GM19372 (cell line): ENCODE data around the gene CYTH3.

Source experiments
- ATAC-seq: cut with Tn5 transposase; IDR thresholded peaks from one replicate; pipeline ENCODE4 v1.9.1; 2021; ENCODE audit warnings: mild to moderate bottlenecking, low read depth, moderate library complexity; ENCODE audit not compliant: unreplicated experiment

The CYTH3 gene

DNA sequence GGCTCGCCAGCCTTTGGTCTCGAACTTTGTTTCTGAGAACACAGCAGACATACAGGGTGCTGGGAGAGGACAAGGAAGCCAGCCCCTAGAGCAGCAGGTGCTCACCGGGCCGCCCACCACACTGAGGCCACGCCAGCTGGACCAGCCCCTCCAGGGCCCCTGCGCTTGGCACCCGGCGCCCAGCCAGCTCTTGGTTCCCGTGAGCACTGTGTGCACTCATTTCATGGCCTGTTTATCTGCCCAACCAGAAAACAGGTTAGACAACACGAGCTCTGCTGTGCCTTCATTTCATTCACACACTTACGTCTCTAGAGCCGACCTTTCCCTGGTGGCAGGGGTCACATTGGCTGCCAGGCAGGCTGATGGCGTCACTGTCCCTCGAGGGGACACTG lies 104.0 kb downstream of the CYTH3 start:
- no peak for ATAC-seq

DNA sequence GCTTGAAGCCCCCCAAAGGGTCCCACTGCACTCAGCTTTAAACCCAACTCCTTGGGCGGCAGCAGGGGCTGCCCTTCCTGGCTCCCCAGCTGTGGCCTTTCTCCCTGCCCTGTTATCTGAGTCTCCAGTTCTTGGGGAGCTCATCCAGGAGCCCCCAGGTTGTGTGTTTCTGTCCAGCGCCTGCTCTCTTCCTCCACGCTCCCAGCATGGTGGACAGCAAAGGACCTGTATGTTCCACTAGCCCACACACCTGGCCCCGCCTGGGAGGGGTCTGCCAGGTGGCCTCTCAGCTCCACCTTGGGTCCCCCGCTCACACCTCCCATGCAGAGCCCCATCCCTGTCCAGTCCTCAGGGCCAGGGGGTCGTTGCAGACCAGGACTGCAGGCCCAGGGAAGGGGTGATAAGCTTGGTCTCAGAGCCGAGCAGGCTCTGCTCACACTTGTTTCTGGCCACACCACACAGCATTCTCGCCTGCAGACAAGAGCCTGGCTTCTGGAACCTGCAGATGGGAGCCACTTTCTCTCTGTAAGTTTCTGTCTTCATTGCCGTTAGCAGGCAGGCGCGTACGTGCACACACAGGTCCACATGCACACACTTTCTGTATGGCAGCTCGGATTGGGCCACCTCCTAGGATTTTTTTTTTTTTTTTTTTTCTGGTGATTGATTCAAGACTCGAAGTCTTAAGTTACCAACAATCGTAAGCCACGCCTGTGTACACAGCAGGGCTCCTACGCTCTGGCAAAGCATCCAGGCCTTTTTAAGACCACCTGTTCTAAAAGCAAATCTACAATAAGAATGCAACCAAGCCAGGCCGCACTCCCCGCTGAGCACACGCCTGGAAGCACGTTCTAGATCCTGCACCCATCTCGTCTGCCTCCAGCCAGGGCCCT lies 104.6 kb downstream of the CYTH3 start:
- ATAC-seq: no peak

DNA sequence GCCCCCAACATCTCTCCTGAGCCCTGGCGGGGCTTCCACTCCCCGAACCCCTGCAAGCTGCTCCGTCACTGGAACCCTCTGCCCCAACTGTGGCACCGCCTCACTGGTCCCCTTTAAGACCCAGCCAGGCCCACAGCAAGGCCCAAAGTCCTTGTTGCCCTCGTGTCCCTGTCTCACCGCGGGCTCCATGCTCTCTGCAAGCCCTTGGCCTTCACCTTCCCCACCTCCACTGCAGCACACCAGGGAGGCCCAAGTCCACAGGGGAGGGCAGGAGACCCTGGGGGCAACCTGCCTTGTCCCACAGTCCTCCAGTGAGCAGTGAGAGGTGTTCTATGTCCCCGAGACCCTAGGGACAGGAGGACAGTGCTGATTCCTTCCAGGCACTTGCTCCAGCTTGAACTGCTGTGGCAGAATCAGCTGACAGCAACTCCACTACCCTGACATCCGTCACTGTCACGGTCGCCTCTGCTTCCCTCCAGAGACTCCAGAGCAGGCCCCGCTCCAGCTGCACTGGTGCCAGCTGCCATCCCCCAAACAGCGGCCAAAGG lies 105.3 kb downstream of the CYTH3 start:
- no peak for ATAC-seq

DNA sequence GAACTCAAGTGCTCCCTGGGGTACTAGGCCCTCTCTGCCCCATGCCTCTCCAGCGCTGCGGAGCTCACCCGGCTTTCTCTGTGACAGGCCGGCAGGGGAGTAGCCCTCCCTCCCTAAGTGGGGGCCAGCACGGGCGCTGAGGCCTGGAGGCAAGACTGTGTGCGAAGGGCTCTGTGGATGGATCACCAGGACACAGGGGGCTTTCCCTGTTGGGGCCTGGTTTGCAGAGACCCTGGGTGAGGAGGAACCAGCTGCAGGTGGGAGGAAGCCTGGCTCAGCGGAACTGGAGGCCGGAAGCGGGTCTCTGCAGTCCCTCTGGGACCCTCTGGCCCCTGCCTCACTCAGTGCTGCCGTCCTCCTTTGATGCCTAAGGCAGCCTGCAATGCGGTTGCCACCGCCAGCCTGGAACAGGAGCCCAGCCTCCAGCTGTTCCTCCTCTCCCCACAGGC lies 106.0 kb downstream of the CYTH3 start:
- no peak for ATAC-seq

DNA sequence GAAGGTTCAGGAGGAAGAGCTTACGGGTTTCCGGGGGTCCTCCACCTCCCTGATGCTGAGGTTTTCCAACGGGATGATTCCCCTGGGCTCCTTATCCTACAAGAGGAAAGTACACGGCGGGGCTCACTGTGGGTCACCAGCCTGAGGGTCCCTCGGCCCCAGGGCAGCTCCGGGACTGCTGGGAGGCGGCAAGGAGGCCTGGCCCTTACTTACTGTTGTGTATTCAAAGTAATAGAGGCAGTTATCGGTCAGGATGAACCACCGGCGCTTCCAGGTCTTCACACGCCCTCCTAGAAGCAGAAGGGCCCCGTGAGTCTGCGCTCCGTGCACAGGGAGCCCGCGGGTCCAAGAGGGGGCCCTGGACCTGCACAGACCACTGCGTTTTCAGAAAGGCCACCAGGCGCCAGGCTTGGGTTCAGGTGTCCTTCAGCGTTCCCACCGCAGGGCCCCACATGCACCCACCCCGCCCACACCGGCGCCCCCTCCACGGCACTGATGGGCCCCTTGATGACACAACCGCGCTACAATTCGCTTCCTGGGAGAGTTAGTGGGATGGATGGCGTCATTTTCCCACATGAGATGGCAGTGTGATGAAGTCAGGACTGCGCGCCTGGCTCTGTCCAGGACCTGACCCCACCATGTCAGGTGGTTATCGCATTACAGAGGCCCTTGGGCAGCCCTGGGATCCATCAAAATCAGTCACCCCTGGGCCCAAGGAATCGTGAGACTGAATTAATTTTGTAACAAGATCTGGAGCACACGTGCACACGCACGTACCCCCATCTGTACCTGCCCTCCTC lies 106.7 kb downstream of the CYTH3 start:
- no peak for ATAC-seq

DNA sequence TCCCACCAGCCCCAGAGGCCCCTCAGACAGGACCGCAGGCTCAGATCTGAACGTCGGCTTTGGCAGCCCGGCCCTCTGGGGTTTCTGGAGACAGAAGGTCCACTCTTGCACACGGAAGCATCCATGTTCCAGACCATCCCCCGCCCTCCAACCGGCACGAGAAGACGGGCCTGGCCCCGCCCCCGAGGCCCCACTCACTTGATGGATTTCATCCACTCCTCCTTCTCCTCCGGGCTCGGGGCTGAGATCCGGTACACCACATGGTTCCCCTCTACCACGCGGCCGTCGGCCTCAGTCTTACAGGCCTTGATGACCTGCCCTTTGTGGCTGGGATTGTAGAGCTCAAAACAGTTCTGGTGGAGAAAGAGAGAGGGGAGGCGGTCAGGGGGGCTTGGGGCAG lies 107.3 kb downstream of the CYTH3 start:
- ATAC-seq: no peak

DNA sequence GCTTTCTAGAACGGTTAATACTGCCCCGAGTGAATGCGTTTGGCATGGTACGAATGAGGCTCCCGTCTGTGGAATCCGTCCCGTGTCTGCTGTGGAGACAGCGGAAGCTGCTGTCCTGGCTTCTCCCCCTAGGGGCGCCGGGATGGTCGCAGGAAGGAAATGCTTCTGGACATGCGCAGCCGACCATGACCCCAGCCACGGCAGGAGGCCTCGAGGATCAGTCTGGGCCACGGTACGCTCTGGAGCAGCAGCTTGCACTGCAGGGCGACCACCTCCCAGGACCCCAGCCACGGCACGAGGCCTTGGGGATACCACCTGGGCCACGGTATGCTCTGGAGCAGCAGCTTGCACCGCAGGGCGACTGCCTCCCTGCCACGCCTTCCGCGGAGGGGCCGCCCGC lies 107.9 kb downstream of the CYTH3 start:
- ATAC-seq: no peak

DNA sequence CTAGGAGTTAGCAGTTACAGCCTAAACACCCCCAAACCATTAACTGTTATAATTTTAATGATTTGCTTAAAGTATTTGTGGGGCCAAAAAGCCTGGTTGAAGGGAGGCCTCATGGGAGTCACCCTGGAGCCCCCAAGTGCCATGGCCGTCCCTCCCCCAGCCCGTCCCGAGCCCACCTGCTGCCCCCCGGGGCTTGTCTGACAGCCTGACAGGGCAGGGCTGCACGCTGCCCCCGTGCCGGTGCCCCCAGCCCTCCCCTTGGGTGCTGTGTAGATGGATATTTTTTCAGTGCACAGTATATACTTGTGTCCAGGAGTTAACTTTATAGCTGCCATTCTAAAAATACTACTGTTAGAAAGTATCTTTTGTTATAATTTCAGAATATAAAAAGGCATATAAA lies 108.4 kb downstream of the CYTH3 start:
- no peak for ATAC-seq

DNA sequence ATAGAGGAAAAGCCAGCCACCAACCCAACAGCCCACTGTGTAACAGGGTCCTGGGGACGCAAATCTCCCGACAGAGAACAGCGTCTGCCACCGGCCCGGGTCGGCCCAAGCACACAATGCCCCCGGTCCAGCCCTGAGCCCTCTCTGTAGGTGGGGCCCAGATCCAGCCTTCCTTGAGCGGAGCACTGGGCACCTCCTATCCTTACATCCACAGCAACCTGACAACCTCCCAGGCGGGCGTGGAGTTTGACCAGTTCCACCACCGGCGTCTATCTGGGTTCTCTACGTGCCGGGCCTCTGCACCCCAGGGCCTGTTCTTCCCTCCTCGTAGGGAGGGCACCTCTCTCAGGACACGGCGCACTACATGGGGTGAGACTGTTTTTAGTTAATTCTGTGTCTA lies 109.0 kb downstream of the CYTH3 start:
- ATAC-seq: no peak

DNA sequence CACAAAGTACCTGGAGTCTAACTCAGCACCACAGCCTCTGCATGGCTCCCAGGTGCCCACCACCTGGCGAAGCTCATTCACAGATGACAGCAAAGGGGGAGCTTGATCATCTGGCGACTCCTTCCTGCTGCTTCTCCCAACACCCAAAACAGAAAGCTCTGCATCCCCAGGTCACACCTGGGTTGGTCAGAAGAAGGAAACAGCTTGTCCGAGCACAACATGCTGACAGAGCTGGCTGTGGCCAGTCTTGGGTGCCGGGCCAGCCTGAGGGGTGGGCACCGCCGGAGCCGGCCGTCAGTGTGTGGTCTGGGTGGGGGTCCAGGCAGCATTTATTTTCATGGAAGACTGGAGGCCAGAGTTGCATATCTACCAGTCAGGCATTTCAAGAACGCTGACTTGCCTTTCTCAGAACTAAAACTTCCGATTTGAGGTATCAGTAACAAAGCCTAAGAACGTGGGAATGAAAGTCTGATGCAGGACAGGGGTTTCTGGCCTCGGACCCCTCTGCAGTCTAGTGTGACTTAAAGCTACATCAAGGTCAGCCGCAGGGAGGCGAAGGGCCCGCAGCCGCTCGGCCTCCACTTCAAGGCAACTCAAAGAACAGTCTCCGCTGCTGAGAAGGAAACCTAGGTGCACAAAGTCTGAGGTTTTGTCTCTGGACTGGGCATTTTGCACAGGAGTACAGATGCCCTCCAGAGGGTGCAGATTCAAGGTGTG lies 109.6 kb downstream of the CYTH3 start:
- no peak for ATAC-seq

DNA sequence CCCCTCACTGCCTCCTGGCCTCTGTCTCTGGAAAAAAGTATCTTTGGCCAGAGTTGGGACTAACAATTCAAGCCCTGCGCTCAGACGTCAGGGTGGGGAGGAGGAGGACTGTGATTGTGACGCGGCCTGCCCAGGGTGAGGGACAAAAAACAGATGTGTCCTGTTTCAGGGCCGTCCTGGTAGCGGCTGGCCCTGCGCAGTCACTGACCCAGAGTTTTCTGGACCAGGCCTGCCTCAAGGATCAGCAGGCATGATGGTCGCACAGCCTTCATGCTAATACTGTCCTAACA lies 110.1 kb downstream of the CYTH3 start:
- no peak for ATAC-seq

DNA sequence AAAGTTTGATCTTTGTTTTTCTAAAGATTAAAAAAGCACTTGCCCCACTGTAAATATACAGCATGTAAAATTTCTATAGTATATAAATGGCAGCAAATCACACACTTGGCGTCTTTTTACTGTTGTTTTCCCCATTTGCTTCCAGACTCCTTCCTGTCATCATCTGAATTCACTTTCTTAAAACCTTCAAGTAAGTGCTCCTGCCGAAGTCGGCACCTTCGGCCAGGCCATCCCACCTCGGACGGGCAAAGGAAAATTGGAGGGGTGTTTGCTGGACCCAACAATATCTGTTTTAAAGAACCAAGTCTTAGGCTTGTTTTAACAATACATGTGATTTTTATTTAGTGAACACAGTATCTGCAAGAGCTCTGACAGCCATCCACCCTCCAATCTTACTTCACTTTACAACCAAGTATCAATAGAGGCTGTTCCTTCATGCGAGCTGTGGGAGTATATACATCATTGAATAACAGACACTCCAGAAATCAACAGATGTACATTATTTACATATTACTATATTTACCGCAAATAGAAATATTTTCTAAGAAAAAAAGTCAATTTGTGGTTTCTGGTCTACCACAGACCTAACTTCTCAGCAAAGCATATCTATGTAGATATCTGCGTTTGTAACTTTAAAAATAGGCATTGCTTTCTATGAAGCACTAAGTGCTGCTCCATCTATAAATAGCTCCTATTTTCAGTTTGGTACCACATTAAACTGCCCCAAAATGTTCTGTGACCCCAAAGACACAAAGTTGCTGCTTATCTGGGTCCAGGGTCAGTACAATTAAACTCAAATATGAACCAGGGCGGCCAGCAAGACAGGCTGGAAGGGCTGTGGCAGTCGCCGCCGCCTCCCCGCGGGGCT lies 110.7 kb downstream of the CYTH3 start:
- peak; percentile 55 for ATAC-seq

DNA sequence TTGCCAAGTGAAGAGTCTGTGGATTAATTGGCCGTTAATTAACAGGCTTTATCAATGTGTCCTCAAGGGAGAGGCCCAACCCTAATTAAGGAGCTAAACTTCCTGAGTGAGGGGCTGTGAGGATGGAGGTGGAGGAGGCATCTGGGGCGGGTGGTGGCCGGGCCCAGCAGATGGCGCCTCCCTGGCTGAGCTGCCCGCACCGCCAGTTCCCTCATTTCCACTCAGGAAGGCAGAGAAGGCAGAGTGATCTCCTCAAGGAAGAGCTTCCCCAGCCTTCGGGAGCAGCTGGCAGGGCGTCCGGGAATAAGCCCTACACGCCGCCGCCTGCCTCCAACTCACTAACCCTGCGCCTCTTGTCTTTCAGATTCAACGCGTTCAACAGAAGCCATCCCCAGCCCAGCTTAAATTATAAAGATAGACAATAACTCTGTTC lies 112.2 kb downstream of the CYTH3 start:
- no peak for ATAC-seq

DNA sequence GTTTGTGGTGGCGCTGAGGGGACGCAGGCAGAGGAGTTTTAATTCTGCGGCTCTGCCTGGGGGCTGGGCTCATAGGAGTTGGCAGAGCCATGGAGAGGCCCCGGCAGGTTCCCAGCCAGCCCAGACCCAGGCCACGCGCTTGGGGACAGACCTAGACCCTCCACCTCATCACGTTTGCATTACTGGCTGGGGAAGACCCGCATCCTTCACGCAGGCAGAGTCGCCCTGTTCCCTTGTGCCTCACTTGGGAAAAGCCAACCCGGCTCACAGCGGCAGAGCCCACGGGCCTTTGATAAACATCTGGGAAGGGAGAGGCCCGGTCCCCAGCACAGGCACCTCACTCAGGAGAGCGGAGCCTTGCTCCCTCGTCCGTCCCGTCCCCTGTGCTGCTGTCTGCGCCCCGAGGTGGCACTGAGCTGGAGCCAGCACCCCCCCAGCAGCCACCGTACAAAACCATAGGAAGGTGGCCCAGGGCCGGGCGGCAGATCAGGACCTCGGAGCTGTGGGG lies 112.8 kb downstream of the CYTH3 start:
- no peak for ATAC-seq

DNA sequence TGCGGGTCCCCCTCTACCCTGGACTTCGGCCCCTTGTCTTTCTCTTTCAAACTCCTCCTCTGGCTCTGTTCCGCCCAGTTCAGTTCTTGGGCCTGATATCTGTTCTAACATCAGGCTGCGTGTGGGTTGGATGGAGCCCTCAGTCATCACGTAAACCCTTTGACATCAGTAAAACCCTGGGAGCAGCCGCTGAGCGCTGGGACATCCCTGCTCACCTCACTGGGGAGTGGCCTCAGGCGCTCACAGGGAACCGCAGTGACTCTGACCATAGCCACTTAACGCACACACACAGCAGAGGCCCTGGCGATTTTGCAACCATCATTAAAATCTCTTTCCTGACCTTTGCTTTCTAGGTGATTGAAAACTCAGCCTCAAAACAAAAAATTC lies 113.3 kb downstream of the CYTH3 start:
- no peak for ATAC-seq

DNA sequence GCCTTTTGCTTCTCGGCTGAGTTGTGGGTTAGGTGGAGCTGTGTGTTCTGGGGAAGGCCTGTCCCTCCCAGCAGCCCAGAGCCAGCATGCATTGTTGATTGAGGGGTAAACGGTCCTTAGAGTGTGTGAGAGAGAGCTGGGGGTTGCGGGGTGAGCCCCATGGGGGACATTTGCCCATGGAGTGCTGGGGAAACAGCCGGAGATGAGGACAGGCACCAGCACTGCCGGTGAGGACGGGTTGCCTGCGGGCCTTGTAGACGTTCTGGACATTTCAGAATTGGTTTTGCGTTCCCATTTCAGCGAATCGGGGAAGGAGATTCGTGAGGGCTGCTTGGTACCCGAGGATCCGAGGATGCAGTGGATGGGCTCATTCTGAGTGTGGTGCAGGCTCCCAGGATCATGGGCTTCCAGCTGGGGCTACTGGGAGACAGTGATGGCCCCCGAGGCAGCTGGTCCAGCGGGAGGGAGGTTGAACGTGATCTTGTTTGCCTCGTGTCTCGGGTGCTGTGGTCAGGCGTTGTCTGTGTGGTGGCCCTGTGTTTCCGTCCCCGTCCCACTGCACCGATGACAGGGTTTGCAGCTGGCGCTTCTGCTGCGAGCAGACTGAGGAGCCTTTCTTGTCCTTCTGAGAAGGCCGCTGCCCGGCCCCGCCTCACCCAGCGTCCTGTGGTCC lies 113.9 kb downstream of the CYTH3 start:
- no peak for ATAC-seq

DNA sequence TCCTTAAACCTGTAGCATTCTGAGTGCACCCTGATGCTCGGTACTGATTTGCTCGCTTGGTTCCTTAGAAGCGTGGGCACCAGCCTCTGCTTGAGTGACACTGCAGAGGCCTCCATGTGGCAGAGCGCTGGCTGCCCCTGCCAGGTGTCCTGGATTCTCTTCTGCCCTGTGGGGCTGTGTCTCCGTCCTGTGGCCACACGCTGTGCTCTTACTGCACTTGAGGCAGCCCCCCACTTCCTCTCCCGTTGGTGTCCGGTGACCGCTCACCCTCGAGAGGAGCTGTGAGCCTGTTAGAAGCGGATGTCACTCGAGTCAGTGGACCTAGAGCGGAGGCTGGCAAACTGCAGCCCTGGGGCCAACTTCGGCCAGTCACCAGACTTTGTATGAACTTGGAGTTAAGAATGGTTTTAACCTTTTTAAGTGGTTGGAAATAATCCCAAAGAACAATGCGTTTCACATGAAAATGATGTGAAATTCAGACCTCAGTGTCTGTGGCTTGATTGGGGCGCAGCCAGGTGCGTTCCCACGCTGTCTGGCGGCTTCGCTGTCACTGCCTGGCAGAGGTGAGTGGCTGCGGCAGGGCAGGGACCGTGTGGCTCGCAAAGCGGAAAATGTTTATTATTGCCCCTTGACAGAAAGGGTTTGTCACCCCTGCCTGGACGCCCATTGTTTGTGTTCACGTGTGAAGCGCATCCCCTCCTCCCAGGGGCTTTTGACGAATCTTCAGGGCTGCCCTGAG lies 114.6 kb downstream of the CYTH3 start:
- no peak for ATAC-seq

DNA sequence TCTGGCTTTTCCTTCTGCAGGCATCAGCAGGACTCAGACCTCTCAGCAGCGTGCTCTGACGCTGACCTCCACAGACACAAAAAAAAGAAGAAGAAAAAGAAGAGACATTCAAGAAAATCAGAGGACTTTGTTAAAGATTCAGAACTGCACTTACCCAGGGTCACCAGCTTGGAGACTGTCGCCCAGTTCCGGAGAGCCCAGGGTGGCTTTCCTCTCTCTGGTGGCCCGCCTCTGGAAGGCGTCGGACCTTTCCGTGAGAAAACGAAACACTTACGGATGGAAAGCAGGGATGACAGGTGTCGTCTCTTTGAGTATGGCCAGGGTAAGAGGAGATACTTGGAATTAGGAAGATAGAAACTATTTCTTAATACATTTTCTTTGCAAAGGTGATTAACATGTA lies 115.7 kb downstream of the CYTH3 start:
- no peak for ATAC-seq

DNA sequence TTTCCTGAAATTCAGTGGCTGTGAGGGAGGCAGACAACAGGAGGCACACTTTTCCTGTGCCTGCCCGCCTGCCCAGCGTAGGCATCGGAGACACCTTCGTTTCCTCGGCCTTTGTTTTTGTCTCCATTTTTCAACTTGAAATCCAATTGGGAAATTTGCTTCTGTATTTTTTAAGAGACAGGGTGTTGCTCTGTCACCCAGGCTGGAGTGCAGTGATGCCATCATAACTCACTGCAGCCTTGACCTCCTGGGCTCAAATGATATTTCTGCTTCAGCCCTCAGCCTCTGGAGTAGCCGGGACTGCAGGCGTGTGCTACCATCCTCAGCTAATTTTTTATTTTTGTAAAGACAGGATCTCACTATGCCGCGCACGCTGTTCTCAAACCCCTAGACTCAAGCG lies 116.8 kb downstream of the CYTH3 start:
- ATAC-seq: no peak
